Measurements from ENCODE around the gene SLC25A12.

DNA sequence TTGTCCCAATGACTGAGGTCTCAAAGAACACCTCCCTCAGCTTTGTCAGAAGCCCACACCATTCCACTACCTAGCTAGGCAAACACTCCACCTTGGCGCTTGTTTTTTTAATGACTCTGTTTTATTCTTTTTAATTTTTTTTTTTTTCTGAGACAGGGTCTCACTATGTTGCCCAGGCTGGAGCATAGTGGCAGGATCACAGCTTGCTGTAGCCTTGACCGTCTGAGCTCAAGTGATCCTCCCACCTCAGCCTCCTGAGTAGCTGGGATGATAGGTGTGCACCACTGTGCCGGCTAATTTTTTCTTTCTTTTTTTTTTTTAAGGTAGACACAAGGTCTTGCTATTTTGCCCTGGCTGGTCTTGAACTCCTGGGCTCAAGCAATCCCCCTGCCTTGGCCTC is 101.9 kb downstream of the SLC25A12 start:
- TF ChIP-seq RAD21 (IDR thresholded peaks at IDR 0.05; ENCODE audit: low read length), result no peak
- TF ChIP-seq, protein P1, sequence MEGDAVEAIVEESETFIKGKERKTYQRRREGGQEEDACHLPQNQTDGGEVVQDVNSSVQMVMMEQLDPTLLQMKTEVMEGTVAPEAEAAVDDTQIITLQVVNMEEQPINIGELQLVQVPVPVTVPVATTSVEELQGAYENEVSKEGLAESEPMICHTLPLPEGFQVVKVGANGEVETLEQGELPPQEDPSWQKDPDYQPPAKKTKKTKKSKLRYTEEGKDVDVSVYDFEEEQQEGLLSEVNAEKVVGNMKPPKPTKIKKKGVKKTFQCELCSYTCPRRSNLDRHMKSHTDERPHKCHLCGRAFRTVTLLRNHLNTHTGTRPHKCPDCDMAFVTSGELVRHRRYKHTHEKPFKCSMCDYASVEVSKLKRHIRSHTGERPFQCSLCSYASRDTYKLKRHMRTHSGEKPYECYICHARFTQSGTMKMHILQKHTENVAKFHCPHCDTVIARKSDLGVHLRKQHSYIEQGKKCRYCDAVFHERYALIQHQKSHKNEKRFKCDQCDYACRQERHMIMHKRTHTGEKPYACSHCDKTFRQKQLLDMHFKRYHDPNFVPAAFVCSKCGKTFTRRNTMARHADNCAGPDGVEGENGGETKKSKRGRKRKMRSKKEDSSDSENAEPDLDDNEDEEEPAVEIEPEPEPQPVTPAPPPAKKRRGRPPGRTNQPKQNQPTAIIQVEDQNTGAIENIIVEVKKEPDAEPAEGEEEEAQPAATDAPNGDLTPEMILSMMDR (IDR thresholded peaks at IDR 0.05), result no peak
- no peak for TF ChIP-seq FOXM1 (IDR thresholded peaks at IDR 0.05; ENCODE audit: low read depth)
- TF ChIP-seq, protein P2, sequence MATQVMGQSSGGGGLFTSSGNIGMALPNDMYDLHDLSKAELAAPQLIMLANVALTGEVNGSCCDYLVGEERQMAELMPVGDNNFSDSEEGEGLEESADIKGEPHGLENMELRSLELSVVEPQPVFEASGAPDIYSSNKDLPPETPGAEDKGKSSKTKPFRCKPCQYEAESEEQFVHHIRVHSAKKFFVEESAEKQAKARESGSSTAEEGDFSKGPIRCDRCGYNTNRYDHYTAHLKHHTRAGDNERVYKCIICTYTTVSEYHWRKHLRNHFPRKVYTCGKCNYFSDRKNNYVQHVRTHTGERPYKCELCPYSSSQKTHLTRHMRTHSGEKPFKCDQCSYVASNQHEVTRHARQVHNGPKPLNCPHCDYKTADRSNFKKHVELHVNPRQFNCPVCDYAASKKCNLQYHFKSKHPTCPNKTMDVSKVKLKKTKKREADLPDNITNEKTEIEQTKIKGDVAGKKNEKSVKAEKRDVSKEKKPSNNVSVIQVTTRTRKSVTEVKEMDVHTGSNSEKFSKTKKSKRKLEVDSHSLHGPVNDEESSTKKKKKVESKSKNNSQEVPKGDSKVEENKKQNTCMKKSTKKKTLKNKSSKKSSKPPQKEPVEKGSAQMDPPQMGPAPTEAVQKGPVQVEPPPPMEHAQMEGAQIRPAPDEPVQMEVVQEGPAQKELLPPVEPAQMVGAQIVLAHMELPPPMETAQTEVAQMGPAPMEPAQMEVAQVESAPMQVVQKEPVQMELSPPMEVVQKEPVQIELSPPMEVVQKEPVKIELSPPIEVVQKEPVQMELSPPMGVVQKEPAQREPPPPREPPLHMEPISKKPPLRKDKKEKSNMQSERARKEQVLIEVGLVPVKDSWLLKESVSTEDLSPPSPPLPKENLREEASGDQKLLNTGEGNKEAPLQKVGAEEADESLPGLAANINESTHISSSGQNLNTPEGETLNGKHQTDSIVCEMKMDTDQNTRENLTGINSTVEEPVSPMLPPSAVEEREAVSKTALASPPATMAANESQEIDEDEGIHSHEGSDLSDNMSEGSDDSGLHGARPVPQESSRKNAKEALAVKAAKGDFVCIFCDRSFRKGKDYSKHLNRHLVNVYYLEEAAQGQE (IDR thresholded peaks at IDR 0.05; ENCODE audit: low read depth, low read length), result no peak
- TF ChIP-seq NFIC (IDR thresholded peaks at IDR 0.05; ENCODE audit: borderline replicate concordance), result no peak
- no peak for TF ChIP-seq RCOR1 (IDR thresholded peaks at IDR 0.05; ENCODE audit: low read length)
- TF ChIP-seq YY1 (IDR thresholded peaks at IDR 0.05; ENCODE audit: low read depth), result no peak
- TF ChIP-seq POLR2AphosphoS5 (IDR thresholded peaks at IDR 0.05; ENCODE audit: low read depth, low read length), result no peak
- TF ChIP-seq EZH2phosphoT487 (IDR thresholded peaks at IDR 0.05; ENCODE audit: borderline replicate concordance, low read depth), result no peak
- TF ChIP-seq ELF1 (IDR thresholded peaks at IDR 0.05), result no peak
- no peak for TF ChIP-seq RXRA (IDR thresholded peaks at IDR 0.05; ENCODE audit: borderline replicate concordance, low read depth)
